GM23338 (cell line): ENCODE measurements around the gene PNPLA7.

Source experiments
- CTCF ChIP-seq, 2 experiments: fragments of 200-600 bp in 1 of 2; sonication (generic) in 1 of 2; conservative IDR thresholded peaks; 2 replicates each; pipeline versions ENCODE4 v1.5.1 to v1.6.1; 2016 to 2017; ENCODE audit warnings: antibody characterized with exemption in 2 of 2, low read depth in 2 of 2, mild to moderate bottlenecking in 2 of 2, moderate library complexity in 1 of 2
- EZH2 ChIP-seq: fragments of 200-600 bp; sonication (generic); IDR thresholded peaks from one replicate; pipeline ENCODE4 v1.8.0; 2017; ENCODE audit warnings: antibody characterized with exemption, mild to moderate bottlenecking, low read depth; ENCODE audit not compliant: unreplicated experiment
- EZH2phosphoT487 ChIP-seq: fragments of 200-600 bp; sonication (generic); IDR thresholded peaks from one replicate; pipeline ENCODE4 v1.8.1; 2018; ENCODE audit warnings: antibody characterized with exemption; ENCODE audit not compliant: unreplicated experiment
- NANOG ChIP-seq: IDR thresholded peaks from 2 replicates; pipeline ENCODE4 v1.6.1; 2016; ENCODE audit warnings: antibody characterized with exemption, borderline replicate concordance
- POLR2AphosphoS5 ChIP-seq: IDR thresholded peaks from 2 replicates; pipeline ENCODE4 v1.6.1; 2016; ENCODE audit warnings: antibody characterized with exemption, low read depth
- STAT1 ChIP-seq: IDR thresholded peaks from one replicate; pipeline ENCODE4 v1.6.1; 2016; ENCODE audit warnings: antibody characterized with exemption; ENCODE audit not compliant: unreplicated experiment
- TF ChIP-seq, protein P1 (sequence below): IDR thresholded peaks from one replicate; pipeline ENCODE4 v1.6.1; 2018; ENCODE audit warnings: antibody characterized with exemption; ENCODE audit not compliant: unreplicated experiment

DNA sequence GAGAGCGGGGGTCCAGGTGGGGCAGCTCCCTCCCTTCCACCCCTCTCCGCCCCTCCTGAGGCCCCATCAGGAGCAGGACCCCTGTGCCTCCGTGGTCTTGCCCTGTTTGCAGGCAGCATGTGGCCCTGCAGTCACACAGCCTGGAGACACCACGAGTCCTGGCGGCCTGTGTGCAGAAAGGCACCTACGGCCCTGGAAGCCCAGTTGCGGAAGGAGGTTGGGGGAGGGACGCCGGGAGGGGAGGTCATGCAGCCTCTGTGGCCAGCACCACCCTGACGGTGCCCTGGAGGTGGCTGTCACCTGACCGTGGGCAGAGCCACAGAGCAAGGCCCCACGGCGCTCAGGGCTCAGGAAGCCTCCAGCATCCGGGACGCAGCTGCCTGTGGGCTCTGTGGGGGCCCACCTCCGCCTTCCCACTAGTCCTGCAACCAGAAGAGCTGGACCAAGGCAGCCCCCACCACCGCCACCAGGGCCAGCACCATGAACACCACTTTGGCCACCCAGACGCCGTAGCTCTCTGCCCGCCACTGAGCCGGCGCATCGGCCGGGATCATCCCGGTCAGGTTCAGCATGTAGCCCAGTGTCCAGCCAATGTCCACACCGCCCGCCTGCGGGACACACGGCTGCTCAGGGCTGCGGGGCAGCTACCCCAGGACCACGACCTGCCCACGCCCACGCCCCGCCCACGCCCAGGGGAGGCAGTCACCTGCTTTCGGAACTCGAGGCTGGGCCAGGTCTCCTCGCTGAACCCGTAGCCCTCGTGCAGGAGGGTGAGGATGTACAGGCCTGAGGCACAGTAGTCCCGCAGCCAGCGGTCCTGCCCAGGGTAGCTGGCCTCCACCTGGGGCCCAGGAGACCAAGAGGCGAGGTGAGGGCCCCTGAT lies 115.5 kb downstream of the PNPLA7 start:
- TF ChIP-seq CTCF (conservative IDR thresholded peaks at IDR 0.05; ENCODE audit: low read depth in 2 of 2) (no peak), EZH2 (no peak), NANOG (no peak), EZH2phosphoT487 (no peak), POLR2AphosphoS5 (no peak), STAT1 (no peak)
- TF ChIP-seq, protein P1, sequence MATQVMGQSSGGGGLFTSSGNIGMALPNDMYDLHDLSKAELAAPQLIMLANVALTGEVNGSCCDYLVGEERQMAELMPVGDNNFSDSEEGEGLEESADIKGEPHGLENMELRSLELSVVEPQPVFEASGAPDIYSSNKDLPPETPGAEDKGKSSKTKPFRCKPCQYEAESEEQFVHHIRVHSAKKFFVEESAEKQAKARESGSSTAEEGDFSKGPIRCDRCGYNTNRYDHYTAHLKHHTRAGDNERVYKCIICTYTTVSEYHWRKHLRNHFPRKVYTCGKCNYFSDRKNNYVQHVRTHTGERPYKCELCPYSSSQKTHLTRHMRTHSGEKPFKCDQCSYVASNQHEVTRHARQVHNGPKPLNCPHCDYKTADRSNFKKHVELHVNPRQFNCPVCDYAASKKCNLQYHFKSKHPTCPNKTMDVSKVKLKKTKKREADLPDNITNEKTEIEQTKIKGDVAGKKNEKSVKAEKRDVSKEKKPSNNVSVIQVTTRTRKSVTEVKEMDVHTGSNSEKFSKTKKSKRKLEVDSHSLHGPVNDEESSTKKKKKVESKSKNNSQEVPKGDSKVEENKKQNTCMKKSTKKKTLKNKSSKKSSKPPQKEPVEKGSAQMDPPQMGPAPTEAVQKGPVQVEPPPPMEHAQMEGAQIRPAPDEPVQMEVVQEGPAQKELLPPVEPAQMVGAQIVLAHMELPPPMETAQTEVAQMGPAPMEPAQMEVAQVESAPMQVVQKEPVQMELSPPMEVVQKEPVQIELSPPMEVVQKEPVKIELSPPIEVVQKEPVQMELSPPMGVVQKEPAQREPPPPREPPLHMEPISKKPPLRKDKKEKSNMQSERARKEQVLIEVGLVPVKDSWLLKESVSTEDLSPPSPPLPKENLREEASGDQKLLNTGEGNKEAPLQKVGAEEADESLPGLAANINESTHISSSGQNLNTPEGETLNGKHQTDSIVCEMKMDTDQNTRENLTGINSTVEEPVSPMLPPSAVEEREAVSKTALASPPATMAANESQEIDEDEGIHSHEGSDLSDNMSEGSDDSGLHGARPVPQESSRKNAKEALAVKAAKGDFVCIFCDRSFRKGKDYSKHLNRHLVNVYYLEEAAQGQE = no peak
